ENCODE measurements around the gene DYSF.

DYSF gene

DNA sequence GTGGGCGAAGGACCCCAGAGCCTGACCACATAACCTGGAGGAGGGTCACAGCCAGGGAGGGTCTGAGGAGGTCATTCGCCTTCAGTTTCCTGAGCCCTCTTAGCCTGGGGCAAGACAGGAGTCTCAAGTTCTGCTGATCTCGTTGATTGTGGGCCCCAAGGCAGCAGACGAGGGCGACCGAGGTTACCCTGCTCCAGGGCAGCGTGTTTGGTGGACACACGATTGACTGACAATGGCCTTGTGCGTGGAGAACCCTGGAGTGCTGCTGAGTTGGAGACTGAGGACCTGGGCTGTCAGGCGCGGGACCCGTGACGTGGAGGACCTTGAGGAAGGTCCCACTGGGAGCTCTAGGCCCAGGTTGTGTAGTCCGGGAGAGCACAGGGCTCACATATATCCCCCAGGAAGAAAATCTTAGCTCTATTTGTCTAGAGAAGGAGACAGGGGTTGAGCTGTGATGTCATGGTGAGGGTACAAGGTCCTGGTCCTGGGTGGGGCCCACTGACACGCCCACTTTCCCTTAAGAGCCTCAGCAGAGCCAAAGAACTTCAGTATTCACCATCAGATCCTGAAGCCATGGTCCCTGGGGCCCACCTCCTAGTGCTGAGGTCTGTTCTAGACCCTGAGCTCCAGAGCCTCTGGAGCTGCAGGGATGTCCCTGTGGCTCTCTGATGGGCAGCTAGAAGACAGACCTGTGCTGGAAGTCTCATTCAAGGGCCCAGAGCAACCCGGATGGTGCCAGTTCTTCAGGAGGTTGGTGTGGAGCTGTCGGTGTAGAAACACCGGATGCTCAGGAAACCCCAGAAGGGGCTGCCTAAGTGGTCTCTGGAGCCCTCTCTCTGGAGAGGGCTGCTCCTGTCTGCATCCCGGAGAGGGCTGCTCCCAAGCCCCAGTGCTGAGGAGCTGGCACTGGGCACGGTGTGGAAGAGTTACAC, 53.1 kb downstream of the DYSF start:
- TF ChIP-seq, protein P1, sequence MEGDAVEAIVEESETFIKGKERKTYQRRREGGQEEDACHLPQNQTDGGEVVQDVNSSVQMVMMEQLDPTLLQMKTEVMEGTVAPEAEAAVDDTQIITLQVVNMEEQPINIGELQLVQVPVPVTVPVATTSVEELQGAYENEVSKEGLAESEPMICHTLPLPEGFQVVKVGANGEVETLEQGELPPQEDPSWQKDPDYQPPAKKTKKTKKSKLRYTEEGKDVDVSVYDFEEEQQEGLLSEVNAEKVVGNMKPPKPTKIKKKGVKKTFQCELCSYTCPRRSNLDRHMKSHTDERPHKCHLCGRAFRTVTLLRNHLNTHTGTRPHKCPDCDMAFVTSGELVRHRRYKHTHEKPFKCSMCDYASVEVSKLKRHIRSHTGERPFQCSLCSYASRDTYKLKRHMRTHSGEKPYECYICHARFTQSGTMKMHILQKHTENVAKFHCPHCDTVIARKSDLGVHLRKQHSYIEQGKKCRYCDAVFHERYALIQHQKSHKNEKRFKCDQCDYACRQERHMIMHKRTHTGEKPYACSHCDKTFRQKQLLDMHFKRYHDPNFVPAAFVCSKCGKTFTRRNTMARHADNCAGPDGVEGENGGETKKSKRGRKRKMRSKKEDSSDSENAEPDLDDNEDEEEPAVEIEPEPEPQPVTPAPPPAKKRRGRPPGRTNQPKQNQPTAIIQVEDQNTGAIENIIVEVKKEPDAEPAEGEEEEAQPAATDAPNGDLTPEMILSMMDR (IDR thresholded peaks at IDR 0.05; ENCODE audit: low read length, missing control alignments), result no peak
- H3K4me3 ChIP-seq (replicated peaks; ENCODE audit: low read depth, low read length), result no peak overlapping the region
- DNase-seq (ENCODE audit: low read depth), result no peak

DNA sequence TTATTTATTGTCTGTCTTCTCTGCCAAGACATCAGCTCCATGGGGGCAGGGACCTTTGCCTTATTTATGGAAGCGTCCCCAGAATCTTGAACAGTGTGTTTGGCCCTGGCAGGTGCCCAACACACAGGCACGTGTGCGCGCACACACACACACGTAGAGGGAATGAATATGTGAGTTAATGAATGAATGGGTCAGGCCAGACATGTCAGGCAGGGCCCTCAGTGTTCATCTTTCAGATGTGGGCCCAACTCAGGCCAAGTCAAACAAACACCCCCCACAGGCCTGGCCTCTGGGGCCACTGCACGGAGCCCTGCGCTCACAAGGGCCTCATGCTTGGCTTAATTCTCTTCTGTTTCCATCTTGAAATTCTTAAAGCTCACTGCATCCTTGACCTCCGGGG, 54.1 kb downstream of the DYSF start:
- no peak for DNase-seq (ENCODE audit: low read depth)
- TF ChIP-seq, protein P1 (IDR thresholded peaks at IDR 0.05; ENCODE audit: low read length, missing control alignments), result no peak
- no peak overlapping the region for H3K4me3 ChIP-seq (replicated peaks; ENCODE audit: low read depth, low read length)

DNA sequence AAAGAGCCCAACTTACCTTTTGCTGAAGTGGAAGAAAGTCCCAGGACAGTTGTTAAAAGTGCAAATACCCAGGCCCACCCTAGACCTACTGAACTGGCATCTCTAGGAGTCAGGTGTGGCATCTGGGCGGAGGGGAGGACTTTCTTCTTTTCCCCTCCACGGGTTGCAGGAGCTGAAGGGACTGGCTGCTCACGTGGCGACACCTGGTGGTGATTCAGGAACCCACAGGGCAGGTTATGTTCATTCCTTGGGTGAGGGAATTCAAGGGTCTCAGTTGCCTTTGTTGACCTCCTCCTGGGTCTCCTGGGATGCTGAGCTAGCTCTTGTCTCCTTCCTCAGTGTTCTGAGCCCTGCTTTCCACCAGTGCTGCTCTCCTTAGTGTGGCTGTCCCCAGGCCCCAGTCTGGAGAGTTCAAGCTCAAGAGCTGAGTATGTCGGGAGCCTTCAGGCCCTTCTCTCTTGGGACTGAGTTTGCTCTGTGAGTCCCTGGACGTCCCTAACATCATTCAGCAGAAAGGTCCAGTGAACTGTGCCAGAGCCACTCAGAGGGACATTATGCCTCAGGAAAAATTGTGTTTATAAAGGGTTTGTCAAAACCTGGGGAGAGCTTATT, 56.9 kb downstream of the DYSF start:
- TF ChIP-seq, protein P1 (IDR thresholded peaks at IDR 0.05; ENCODE audit: low read length, missing control alignments), result peak; percentile 96
- peak; percentile 69 for DNase-seq (ENCODE audit: low read depth)
- H3K4me3 ChIP-seq (replicated peaks; ENCODE audit: low read depth, low read length), result no peak overlapping the region

DNA sequence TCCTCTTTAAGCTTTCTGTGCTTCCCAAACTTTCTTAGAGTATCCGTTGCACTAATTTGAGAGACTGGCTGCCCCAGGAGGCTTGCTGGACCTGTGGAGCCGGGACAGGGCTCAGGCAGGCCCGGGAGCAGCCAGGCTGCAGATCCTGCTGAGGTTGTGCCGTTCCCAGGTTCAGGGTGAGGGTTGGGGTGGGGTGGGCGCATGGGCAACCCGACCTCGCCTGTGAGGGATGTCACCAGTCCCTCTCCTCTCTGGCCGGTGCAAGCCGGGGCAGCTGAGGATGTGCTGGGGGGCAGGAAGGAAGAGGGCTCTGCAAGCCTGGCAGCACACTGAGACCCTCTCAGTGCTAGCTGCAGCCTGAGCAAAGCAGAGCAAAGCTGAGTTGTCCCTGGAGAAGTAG, 57.6 kb downstream of the DYSF start:
- no peak for DNase-seq (ENCODE audit: low read depth)
- no peak overlapping the region for H3K4me3 ChIP-seq (replicated peaks; ENCODE audit: low read depth, low read length)
- TF ChIP-seq, protein P1 (IDR thresholded peaks at IDR 0.05; ENCODE audit: low read length, missing control alignments), result no peak

GRCh38 chr2:71511776-71512175, 58.4 kb downstream of the DYSF start:
- TF ChIP-seq, protein P1 (IDR thresholded peaks at IDR 0.05; ENCODE audit: low read length, missing control alignments), result no peak
- H3K4me3 ChIP-seq (replicated peaks; ENCODE audit: low read depth, low read length), result no peak overlapping the region
- DNase-seq (ENCODE audit: low read depth), result no peak

DNA sequence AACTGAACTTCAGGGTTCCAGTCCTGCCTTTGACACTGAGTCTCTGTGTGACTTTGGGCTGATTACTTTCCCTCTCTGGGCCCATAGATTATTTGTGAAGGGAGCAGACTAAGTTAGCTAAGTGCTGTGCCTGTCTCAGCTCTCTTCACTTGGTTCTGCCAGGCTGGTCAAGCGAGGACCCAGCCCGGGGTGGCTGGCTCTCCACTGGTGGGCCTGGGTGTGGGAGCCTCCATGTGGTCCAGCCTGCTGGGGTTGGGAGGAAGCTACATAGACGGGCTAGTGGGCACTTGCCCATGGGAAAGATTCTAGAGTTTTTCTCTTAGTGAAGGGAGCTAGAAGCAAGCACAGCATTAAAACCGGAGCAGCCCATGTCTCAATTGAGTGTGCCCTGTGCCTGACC, 59.0 kb downstream of the DYSF start:
- no peak overlapping the region for H3K4me3 ChIP-seq (replicated peaks; ENCODE audit: low read depth, low read length)
- DNase-seq (ENCODE audit: low read depth), result no peak
- TF ChIP-seq, protein P1 (IDR thresholded peaks at IDR 0.05; ENCODE audit: low read length, missing control alignments), result no peak
